OCI-LY7 (cell line): ENCODE measurements around the gene MRC2. TPM values are rescaled to one million over a fixed set of nuclear protein-coding genes. Genes with fewer than 3 reads are reported as not detected.
"Not testable (repeated sequence)": the region's sequence is repeated elsewhere in the genome, so short reads cannot be mapped to it uniquely, and the experiment has no call there.

ENCODE experiments used
- BruUV-seq: library from RNA; stranded (reverse); fragments of 400-500 nt; replicated peaks from 2 replicates; lab custom pipeline; 2021; lab: Mats Ljungman, UMichigan
- CTCF ChIA-PET: fragments of 300-600 bp; sonication (Branson Sonifier 250); formaldehyde crosslinking; loops from one replicate; lab custom pipeline; 2022; ENCODE audit warnings: antibody characterized with exemption; ENCODE audit not compliant: unreplicated experiment; lab: Charles Lee
- POLR2A ChIA-PET: fragments of 300-600 bp; sonication (Branson Sonifier 250); formaldehyde crosslinking; loops from one replicate; lab custom pipeline; 2022; ENCODE audit warnings: antibody characterized with exemption; lab: Charles Lee
- DNase-seq: peaks from one replicate; pipeline ENCODE4 v3.0.0-alpha.2; 2015; ENCODE audit warnings: low spot score
- H2AFZ ChIP-seq: fragments of 200-600 bp; sonication (generic), shearing (Covaris generic); 2 replicates; pipeline ENCODE4 v1.6.1; 2014; ENCODE audit warnings: mild to moderate bottlenecking, antibody characterized with exemption, low read length, moderate library complexity
- H3K27ac ChIP-seq: fragments of 200-600 bp; sonication (generic); 2 replicates; pipeline ENCODE4 v1.5.1; 2014; ENCODE audit warnings: mixed run types, low read depth, mild to moderate bottlenecking, moderate library complexity, low read length, inconsistent platforms; ENCODE audit not compliant: poor library complexity, severe bottlenecking
- H3K36me3 ChIP-seq: fragments of 200-600 bp; sonication (generic); 2 replicates; pipeline ENCODE4 v1.6.1; 2014; ENCODE audit warnings: mild to moderate bottlenecking, antibody characterized with exemption, low read length, moderate library complexity, mixed read lengths; ENCODE audit not compliant: insufficient read depth
- H3K4me1 ChIP-seq: fragments of 200-600 bp; sonication (generic); 2 replicates; pipeline ENCODE4 v1.5.1; 2014; ENCODE audit warnings: mild to moderate bottlenecking, low read length; ENCODE audit not compliant: insufficient read depth, poor library complexity, severe bottlenecking
- H3K4me2 ChIP-seq: fragments of 200-600 bp; sonication (generic); 2 replicates; pipeline ENCODE4 v1.6.1; 2014; ENCODE audit warnings: mild to moderate bottlenecking, low read length
- H3K4me3 ChIP-seq: fragments of 200-600 bp; sonication (generic); 2 replicates; pipeline ENCODE4 v1.5.1; 2014; ENCODE audit warnings: mild to moderate bottlenecking, low read depth, low read length; ENCODE audit not compliant: poor library complexity, severe bottlenecking
- H3K79me2 ChIP-seq: fragments of 200-600 bp; sonication (generic); 2 replicates; pipeline ENCODE4 v1.6.1; 2016; ENCODE audit warnings: low read depth, mild to moderate bottlenecking, low read length, moderate library complexity, mixed read lengths; ENCODE audit not compliant: insufficient read depth
- H3K9me2 ChIP-seq: fragments of 200-600 bp; sonication (generic); 2 replicates; pipeline ENCODE4 v1.6.1; 2016; ENCODE audit warnings: mild to moderate bottlenecking, low read length, mixed read lengths; ENCODE audit not compliant: insufficient read depth
- H3K9me3 ChIP-seq: fragments of 200-600 bp; sonication (generic); 2 replicates; pipeline ENCODE4 v1.6.1; 2014; ENCODE audit warnings: mild to moderate bottlenecking, mixed run types, low read length, mixed read lengths
- H4K20me1 ChIP-seq: fragments of 200-600 bp; sonication (generic); 2 replicates; pipeline ENCODE4 v1.6.1; 2014; ENCODE audit warnings: mild to moderate bottlenecking, antibody characterized with exemption, low read length, moderate library complexity, mixed read lengths; ENCODE audit not compliant: insufficient read depth
- CTCF ChIP-seq: fragments of 200-600 bp; sonication (generic); conservative IDR thresholded peaks from 2 replicates; pipeline ENCODE4 v1.5.1; 2014; ENCODE audit warnings: mild to moderate bottlenecking, antibody characterized with exemption, low read length, moderate library complexity, mixed read lengths
- EZH2phosphoT487 ChIP-seq: fragments of 200-600 bp; sonication (generic); IDR thresholded peaks from 2 replicates; pipeline ENCODE4 v1.6.1; 2018; ENCODE audit warnings: low read depth, borderline replicate concordance, mild to moderate bottlenecking, mixed run types, antibody characterized with exemption, low read length, moderate library complexity, mixed read lengths
- intact Hi-C: fragments of 100-400 bp; cut with micrococcal nuclease; formaldehyde crosslinking; loops from one replicate; pipeline ENCODE4 v1.10.0; 2022; ENCODE audit not compliant: unreplicated experiment
- total RNA-seq, 2 experiments: library from RNA; depleted of rRNA in 1 of 2; stranded (reverse); fragments of >200 nt in 1 of 2; shearing (Covaris generic) in 1 of 2; gene quantifications; 2 replicates each; pipeline ENCODE4 v1.2.3, GENCODE V29; 2014 to 2022

MRC2 gene
- total RNA-seq, 2 experiments from 2014 or later = 0.19 to 0.27 TPM

GRCh38 chr17:62693616-62694409 lies 66.3 kb downstream of the MRC2 start:
- no peaks in the 10 kb centered on the region for H4K20me1 ChIP-seq
- no peaks in the 10 kb centered on the region for H3K79me2 ChIP-seq
- TF ChIP-seq CTCF = no peak
- no peak for TF ChIP-seq EZH2phosphoT487
- no peaks in the 10 kb centered on the region for H3K9me2 ChIP-seq
- intact Hi-C loops = no loop called here
- no peak overlapping the region for H3K4me2 ChIP-seq
- no peak overlapping the region for H2AFZ ChIP-seq
- no peaks in the 10 kb centered on the region for H3K4me1 ChIP-seq
- no peak overlapping the region for H3K27ac ChIP-seq
- H3K9me3 ChIP-seq = no peaks in the 10 kb centered on the region
- no peaks in the 10 kb centered on the region for H3K36me3 ChIP-seq
- no peak overlapping the region for H3K4me3 ChIP-seq
- ChIA-PET CTCF (no interaction called here), POLR2A (interaction anchor here (0.6 kb wide), 1 partner anchor 39 kb away, joined by 5 read pairs; no protein-coding TSS in a partner anchor)
- BruUV-seq = no TSS peak
- DNase-seq = no peak

- H3K4me1 ChIP-seq, POLR2A ChIA-PET, H3K4me3 ChIP-seq, intact Hi-C loops, H3K4me2 ChIP-seq, H3K9me3 ChIP-seq, H3K27ac ChIP-seq, BruUV-seq, H3K9me2 ChIP-seq, H4K20me1 ChIP-seq, H3K36me3 ChIP-seq, H3K79me2 ChIP-seq, CTCF ChIA-PET, H2AFZ ChIP-seq, DNase-seq: not testable (repeated sequence)
These were observed 67.7 kb downstream of the MRC2 start for GRCh38 chr17:62695093-62695738.

GRCh38 chr17:62696256-62696655 lies 68.8 kb downstream of the MRC2 start:
- Histone ChIP-seq H3K4me1 (no peaks in the 10 kb centered on the region), H3K4me3 (no peak overlapping the region), H4K20me1 (no peaks in the 10 kb centered on the region), H2AFZ (no peak overlapping the region), H3K4me2 (no peak overlapping the region), H3K36me3 (no peaks in the 10 kb centered on the region), H3K27ac (no peak overlapping the region), H3K9me3 (no peaks in the 10 kb centered on the region), H3K79me2 (no peaks in the 10 kb centered on the region), H3K9me2 (no peaks in the 10 kb centered on the region)
- ChIA-PET CTCF (no interaction called here), POLR2A (no interaction called here)
- no peak for TF ChIP-seq EZH2phosphoT487
- TF ChIP-seq CTCF = no peak
- intact Hi-C loops = no loop called here
- no TSS peak for BruUV-seq
- no peak for DNase-seq
